ENCODE results near the gene AP1S1.
"Not testable (repeated sequence)": the region's sequence is repeated elsewhere in the genome, so short reads cannot be mapped to it uniquely, and the experiment has no call there.

Gene AP1S1

DNA sequence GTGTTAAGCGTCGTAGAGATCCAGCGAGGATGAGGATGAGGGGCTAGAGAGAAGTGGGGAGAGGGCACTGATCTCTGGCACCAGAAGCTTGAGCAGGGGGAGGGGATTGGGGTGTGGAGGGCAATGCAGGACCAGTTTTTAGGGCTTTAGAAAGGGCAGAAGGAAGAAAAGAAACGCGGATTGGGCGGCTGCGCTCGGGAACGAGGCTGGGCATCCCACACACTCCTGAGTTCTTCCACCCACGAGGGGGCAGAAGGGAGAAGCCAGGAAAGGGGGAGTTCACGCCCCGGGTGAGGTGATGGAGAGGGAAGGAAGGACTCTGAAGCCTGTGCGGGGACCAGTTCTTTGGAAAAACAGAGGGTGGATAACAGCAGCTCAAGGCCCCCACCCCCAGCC lies 17.2 kb downstream of the AP1S1 start:
- DNase-seq: no peak

DNA sequence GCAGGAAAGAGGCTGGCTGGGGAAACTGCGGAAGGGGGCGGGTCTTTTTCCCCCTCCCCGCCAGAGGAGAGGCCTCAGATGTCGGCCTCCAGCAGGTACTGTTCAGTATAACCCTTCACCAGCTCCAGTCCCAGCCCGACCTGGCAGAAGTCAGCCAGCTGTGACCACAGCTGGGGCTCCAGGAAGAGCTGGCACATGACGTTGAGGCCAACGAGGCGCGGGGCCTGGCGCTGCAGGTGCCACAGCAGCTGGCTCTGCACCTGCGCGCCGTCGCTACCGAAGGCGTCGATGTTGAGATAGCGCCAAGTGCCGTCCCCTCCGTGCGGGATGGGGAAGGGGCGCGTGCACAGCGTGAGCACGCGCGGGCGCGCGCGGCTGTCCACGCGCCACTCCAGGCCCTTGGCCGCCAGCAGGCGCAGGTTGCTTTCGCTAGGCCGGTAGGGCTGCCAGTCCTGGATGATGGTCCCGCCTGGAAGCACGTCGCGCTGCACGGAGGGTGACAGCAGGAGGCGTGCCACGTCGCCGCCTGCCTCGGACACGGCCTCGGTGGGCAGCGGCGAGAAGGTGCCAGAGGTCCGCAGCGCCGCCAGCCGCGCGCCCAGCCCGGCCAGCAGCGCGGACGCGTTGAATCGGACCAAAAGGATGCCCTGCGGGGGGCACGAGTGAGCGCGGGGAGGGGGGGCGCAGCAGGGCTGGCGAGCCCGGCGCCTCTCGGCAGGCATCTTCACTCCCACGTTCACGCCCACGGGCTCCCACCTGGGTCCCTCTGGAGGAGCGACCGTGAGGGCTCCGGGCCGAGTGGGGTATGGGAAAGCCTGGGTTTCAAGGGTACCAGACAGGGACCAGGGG lies 18.0 kb downstream of the AP1S1 start:
- peak; percentile 47 for DNase-seq

DNA sequence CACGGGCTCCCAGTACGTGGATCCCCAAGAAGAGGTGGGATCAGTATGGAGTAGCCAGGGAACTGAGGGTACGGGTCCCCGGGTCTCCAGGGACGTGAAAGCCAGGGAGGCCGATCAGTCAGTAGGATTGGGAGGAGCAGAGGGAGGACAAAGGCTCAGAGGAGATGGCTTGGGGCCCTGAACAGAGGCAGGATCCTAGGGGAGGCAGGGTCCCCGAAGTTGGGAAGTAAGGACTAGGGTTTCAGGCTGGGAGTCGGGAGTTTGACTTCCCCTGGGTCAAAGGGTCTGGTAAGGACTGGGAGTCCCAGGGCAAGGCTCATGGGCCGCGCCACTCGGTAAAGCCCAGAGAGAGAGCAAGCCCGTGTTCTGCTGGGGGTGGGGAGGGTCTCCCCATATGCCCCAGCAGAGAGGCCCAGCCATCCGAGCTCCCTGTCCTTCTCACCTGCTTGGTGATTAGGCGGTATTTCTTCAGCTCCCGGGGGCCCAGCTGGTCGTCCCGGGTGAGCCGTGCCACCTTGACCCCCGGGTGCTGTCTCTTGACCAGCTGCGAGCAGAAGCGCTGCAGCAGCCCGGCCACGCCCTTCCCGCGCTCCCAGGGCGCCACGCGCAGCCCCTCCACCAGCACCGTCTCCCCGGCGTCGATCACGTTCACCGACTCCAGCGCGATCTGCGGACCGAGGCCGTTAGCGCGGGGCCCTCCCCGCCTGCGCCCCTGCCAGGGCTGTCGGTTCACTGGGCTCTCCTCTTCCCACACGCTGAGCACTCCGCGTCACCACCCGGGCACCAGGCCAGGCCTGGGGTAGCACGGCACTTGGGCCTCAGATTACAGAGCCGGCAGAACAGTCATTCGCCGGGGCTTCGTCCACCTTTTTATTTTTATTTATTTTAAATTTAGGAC lies 18.8 kb downstream of the AP1S1 start:
- no peak for DNase-seq

DNA sequence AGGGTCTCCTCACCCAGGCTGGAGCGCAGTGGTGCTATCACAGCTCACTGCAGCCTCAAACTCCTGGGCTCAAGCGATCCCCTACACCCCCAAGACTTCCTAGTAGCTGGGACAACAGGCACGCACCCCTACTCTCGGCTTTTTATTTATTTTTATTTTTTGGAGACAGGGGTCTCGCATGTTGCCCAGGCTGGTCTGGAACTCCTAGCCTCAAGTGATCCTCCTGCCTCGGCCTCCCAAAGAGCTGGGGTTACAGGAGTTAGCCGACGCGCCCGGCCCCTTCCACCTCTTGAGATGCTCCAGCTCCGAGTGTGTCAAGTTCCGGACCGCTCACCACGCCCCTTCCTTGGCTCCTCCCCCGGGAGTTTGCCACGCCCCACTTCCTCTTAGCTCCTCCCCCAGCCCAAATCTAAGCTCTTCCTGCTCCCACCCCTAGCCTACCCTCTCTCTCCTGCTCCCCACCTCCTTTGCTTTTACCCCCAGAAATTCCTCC lies 19.5 kb downstream of the AP1S1 start:
- DNase-seq: peak; percentile 64

DNA sequence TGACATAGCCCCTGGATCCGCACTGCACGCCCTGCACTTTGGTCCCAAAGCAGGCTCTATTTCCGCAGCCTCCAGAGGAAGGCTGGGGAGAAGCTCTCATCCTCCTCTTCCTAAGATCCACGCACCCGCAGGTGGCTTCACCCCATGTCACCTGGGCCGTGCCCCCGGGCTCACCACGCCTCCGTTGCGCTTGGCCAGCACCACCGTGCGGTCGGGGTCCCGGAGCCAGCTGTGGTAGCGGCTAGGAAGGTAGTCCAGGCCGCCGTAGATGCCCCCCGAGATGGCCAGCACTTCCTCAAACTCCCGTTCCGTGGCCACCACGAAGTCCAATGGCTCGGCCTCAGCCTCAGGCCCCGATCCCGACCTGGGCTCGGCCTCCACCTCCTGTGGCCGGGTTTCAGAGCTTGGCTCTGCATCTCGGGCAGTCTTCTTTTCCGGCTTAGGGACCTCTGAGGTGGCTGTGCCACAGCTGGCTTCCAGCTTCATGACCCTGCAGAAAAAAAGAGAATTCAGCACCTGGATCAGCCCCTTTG lies 20.1 kb downstream of the AP1S1 start:
- DNase-seq: no peak

DNA sequence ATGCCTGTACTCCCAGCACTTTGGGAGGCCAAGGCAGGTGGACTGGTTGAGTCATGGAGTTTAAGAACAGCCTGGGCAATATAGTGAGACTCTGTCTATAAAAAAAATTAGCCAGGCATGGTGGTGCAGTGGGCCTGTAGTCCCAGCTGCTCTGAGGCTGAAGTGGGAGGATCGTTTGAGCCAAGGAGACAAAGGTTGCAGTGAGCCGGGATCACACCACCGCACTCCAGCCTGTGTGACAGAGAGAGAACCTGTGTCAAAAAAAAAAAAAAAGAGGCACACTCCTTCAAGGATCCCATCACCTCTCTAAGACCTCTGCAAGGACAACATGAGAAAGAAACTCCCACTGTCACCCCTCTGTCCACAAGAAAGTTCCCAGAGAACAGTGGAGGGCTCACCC lies 21.4 kb downstream of the AP1S1 start:
- DNase-seq: no peak

DNA sequence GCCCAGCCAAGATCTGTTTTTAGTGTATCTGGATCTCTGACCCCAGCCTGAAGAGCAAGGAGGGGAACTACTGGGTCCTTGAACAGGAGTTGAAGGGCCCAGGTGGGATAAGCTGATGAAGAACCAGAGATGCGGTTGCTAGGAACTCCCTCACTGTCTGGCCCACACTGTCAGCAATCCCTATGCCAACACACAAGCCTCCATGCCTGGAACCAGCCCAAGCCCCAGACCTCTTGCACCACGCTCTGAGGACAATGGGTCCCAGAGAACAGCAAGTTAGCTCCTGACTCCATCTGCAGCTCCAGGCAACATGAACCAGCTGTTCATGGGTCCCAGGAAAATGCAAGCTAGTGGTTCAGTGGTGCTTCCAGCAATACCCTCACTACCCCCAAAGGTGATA lies 23.4 kb downstream of the AP1S1 start:
- DNase-seq: no peak

DNA sequence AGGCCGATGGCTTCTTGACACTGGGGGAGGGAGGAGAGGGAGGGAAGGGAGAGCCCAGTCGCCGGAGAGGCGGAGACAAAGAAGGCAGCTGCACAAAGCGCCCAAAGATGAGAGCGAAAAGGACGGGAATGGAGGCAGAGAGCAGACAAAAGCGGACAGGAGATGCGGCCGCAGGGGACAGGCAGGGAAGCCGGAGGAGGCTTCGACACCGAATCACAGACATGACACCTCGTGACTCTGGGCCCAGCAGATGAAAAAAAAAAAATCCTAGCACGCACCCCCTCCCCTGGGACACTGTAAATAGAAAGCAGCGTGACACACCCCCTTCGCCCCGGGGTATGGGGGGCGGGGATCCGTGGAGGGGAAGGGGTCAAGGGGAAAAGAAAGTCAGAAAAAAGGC lies 24.8 kb downstream of the AP1S1 start:
- no peak for DNase-seq

DNA sequence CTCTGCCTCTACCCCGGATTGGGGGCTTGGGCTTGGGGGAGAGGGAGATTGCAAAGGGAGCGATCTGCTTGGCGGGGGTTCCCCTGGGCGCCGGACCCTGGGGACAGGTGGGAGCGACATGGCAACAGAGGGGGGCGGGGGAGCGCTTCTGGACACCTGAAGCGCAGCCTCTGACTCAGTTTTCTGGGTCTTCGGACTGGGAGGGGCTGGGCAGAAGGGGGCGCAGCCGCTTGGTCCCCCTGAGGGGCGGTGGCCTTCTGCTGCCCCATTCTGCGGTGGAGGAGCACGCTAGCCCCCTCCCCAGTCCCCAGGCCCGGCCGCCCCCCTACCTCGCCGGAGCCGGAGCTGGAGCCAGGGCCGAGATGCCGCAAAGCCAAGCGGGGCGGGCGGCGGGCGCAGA lies 25.4 kb downstream of the AP1S1 start:
- no peak for DNase-seq

DNA sequence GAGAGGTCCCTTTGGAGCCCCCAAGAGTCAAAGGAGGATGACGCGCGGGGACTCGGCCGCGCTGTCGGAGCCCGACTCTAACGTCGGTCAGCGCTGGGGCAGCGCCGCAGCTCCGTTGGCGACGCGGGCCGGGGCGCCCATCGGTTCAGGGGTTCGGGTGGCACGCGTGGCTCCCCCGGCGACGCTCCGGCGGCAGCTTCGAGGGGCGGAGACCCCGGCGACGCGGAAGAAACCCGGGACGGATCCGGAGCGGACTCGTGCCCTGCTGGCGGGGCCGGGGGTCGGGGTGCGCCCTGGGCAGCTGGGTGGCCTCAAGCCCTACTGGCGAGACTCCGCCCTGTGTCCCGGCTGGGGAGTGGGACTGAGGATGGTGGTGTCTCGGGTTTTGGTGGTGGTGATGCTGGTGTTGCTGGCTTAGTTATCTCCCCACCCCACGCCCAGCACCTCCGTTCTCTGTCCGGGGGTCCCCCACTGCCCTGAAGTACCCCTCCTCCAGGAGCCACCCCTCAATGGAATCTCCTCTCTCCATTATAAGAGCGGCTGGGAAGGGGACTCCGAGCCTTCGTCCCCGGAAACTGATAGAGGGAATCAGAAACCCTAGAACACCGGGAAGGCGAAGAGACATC lies 26.0 kb downstream of the AP1S1 start, which contains the start of gene NAT16:
Gene NAT16, minus strand, starts transcription at position 164 of the 626 bp plus-strand sequence. CDS start 5,486 bp downstream, outside the sequence.
- no peak for DNase-seq

DNA sequence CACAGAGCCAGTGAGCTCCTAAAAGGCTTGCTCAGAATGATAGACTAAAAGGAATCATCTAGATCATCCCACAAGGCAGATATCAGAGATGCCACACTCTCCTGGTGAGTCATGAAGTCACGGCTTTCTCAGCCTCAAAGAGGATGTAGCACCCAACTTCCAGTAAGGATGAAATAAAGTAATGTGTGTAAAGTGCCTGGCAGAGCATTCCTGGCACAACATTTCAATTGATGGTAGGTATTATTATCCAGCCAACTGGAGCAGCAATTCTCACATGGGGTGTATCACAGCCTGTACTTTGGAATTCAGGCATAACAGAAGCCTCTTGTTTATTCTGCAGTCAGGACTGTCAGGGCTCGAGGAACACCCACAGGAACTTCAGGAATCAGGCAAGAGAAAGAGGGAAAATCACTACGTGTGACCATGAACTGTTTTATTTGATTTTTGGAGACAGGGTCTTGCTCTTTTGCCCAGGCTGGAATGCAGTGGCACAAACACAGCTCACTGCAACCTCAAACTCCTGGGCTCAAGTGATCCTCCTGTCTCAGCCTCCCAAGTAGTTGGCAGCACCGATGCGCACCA lies 31.1 kb downstream of the AP1S1 start:
- no peak for DNase-seq

DNA sequence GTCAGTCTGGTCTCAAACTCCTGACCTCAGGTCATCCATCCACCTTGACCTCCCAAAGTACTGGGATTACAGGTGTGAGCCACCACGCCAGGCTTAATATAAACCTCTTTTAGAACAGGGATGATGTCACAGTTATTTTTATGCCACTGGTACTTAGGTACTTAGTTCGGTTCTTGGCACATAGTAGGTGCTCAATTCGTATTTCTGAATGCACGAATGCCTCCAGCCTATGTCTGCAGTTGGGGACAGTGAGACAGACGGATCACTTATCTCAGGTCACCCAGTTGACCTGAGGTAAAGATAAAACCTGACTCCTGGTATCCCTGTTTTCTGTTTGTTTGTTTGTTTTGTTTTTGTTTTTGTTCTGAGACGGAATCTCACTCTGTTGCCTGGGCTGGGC lies 31.9 kb downstream of the AP1S1 start:
- no peak for DNase-seq

DNA sequence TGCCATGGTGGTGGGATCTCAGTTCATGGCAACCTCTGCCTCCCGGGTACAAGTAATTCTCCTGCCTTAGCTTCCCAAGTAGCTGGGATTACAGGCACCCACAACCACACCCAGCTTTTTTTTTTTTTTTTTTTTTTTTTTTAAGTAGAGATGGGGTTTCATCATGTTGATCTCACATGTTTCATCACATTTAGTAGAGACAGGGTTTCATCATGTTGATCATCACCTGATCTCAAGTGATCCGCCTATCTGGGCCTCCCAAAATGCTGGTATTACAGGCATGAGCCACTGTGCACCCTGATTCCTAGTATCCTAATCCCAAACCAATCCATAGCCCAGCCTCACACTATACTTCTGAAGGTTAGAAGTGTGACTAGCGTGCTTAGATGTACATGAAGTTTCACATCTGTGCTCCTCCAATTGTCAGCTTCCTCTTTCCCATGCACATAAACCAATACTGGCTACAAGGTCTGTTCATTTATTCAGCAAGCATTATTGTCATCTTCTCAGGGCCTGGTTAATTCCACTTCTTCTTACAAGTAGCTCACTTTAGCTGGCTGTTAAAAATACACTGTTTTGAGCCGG lies 32.7 kb downstream of the AP1S1 start:
- DNase-seq: no peak

DNA sequence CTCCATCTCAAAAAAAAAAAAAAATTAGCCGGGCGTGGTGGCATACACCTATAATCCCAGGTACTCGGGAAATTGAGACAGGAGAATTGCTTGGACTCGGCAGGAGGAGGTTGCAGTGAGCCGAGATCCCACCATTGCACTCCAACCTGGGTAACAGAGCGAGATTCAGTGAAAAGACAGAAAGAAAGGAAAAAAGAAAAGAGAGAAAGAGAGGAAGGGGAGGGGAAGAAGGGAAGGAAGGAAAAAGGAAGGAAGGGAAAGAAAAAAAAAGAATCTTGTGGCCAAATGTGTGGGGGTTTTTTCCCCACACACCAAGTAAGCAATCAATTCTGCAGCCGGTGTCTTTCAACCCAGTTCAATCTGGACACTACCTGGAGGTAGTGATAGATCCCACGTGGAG lies 34.8 kb downstream of the AP1S1 start:
- no peak for DNase-seq

DNA sequence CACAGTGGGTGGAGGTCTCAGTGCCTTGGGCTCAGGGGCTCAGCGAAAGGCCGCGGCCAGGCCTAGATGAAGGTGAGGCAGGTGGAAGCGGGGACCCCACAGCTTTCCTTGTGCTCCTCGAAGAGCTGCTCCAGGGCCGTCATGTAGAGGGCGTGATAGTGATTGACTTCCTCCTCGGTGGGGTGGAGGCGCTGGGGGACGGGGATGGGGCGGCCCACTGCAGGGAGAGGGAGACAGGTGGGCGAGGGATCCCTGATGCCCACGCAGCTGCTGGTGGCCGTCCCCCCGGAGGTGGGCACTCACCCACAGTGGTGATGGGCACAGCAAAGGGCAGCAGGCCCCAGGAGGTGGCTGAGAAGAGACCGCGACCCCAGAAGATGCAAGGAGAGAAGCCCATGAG lies 41.6 kb downstream of the AP1S1 start:
- no peak for DNase-seq

DNA sequence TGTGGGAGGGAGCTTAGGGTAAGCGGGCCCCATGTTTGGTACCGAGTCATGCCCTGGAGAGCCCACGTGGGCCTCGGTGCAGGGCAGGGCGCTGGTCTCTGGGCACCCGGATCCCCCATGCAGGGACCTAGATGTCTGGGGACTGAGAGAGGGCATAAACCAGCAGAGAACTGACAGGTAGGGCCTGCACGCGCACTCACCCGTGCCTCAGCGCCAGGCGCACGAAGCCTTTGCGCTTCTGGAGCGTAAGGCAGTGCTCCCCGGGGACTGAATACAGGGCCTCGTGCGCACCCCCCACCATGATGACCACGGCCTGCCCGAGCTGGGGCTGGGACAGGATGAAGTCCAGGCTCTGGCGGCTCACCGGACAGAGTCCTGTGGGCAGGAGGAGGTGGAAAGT lies 43.7 kb downstream of the AP1S1 start:
- DNase-seq: no peak

DNA sequence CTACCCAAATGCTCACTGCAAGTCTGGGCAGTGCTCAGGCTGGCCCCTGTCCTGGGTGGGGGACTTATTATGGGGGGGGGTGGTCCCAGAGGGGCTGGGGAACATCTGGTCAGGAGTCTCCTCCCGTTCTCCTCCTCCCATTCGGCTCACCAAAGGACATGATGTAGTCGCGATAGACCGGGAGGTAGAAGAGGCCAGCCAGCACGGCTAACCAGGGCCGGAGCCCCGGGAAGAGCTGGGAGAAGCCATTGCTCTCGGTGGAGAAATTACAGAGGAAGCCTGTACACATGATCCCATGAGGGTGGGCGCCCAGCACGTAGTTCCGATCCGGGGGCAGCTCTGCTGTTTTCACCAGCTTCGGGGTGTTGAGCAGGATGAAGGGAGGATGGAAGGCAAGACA lies 44.2 kb downstream of the AP1S1 start:
- no peak for DNase-seq

DNA sequence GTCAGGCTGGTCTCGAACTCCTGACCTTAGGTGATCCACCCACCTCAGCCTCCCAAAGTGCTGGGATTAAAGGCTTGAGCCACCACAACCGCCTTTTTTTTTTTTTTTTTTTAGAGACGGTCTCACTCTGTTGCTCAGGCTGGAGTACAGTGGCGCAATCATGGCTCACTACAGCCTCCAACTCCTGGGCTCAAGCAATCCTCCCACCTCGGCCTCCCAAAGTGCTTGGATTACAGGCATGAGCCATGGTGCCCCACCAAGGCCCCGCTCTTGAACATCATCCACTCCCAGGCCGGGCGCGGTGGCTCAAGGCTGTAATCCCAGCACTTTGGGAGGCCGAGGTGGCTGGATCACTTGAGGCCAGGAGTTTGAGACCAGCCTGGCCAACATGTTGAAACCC lies 45.2 kb downstream of the AP1S1 start:
- DNase-seq: not testable (repeated sequence)

DNA sequence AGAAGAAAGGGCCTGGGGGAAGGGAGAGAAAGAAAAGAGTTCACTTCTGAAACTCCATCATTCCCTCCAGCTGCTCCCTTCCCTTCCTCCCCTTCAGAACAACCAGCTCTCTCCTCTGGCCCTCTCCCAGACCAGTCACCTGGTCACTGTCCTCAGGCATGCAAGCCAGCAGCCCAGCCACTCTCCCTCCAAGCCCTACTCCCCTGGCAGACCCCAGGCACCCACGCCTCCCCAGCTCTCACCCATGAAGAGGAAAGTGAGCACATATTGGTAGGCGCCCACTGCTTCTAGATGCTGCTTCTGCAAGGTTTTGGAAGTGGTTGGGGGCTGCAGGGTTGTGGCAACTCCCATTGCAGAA lies 46.2 kb downstream of the AP1S1 start:
- no peak for DNase-seq

DNA sequence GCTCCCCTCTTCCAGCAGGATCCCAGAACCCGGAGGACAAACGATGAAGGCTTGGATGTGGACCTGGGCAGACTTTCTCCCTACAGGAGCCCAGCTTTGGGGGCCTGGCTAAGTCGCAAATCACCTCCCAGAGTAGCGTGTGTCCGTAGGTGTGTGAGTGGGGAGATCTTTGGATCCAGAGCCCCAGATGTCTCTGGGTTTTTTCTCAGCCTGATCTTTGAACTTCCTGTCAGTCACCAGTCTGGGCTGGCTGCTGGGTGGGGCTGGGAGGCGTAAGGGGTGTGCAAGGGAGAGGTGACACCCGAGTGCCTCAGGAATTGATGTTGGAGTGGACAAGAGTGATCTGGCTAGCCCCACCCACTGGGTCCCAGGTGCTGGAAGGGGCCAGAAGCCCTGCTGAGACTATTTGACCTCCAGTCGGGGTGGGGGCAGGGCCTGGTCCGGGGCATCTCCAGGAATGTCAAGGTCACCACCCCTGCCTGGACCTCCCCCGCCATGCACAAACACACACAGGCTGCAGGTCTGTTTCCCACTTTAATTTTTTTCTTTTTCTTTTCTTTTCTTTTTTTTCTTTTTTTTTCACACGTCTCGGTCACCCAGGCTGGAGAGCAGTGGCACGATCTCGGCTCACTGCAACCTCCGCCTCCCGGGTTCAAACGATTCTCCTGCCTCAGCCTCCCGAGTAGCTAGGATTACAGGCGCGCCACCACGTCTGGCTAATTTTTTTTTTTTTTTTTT lies 46.8 kb downstream of the AP1S1 start, which contains the start of gene MOGAT3:
Gene MOGAT3, minus strand, starts transcription at position 175 of the 738 bp plus-strand sequence. CDS start 182 bp downstream, outside the sequence.
- no peak for DNase-seq
